Erythroblast (primary cell): ENCODE measurements around the gene RNF103.

Source experiments
- DNase-seq, 2 experiments: peaks; one replicate each; lab custom pipeline; 2025; lab: John Stamatoyannopoulos, UW
- GATA1 ChIP-seq: IDR thresholded peaks from 2 replicates; pipeline ENCODE4 v1.6.1; 2011; ENCODE audit warnings: low read depth, mild to moderate bottlenecking, control low read depth, low read length, moderate library complexity
- POLR2A ChIP-seq: IDR thresholded peaks from 2 replicates; pipeline ENCODE4 v1.6.1; 2011; ENCODE audit warnings: mild to moderate bottlenecking, low read length

Gene RNF103

GRCh38 chr2:86566821-86567190 is 56.9 kb downstream of the RNF103 start:
- DNase-seq = no peak
- TF ChIP-seq POLR2A (no peak), GATA1 (no peak)

- DNase-seq = no peak
- TF ChIP-seq POLR2A (no peak), GATA1 (no peak)
These were observed 57.4 kb downstream of the RNF103 start for GRCh38 chr2:86566158-86566820.

- TF ChIP-seq GATA1 (no peak), POLR2A (no peak)
- no peak for DNase-seq
These were observed 60.0 kb downstream of the RNF103 start for GRCh38 chr2:86563650-86564061.

GRCh38 chr2:86562922-86563649 is 60.6 kb downstream of the RNF103 start, which contains the start of gene CHMP3:
Gene CHMP3 (minus strand): TSS chr2:86563443. CDS start chr2:86563348, 95 bp downstream.
- TF ChIP-seq POLR2A = peak; percentile 92
- no peak for TF ChIP-seq GATA1

GRCh38 chr2:86562485-86562921 is 61.2 kb downstream of the RNF103 start:
- TF ChIP-seq GATA1 (no peak), POLR2A (no peak)
- no peak for DNase-seq

More at GRCh38 chr2:86562922-86563649, 60.6 kb downstream of the RNF103 start, which contains the start of gene CHMP3:
- DNase-seq = peak; percentile 97 to 98

- TF ChIP-seq GATA1 = no peak
- TF ChIP-seq POLR2A = no peak
- no peak for DNase-seq
These were observed 65.8 kb downstream of the RNF103 start for GRCh38 chr2:86557836-86558235.

GRCh38 chr2:86556508-86556907 is 67.2 kb downstream of the RNF103 start:
- DNase-seq = no peak
- TF ChIP-seq GATA1 = no peak
- no peak for TF ChIP-seq POLR2A
